CD4-positive, alpha-beta T cell (primary cell): ENCODE measurements around the gene BAX. TPM values are rescaled to one million over a fixed set of nuclear protein-coding genes. Genes with fewer than 3 reads are reported as not detected.

Source experiments
- ATAC-seq: fragments of 200-7000 bp; cut with Tn5 transposase; one replicate; pipeline ENCODE4 v1.10.0; 2022; ENCODE audit warnings: mild to moderate bottlenecking; ENCODE audit not compliant: poor library complexity
- CTCF ChIA-PET: fragments of 350-600 bp; sonication (Branson Sonifier 250); formaldehyde crosslinking; loops from one replicate; lab custom pipeline; 2021; ENCODE audit warnings: antibody characterized with exemption, inconsistent platforms; lab: Charles Lee
- POLR2A ChIA-PET: fragments of 350-600 bp; sonication (Branson Sonifier 250); formaldehyde crosslinking; loops from one replicate; lab custom pipeline; 2021; ENCODE audit warnings: antibody characterized with exemption, inconsistent platforms; lab: Charles Lee
- DNase-seq, 14 experiments: peaks; one replicate each; pipeline ENCODE4 v3.0.0-alpha.2; 2013 to 2020; ENCODE audit warnings: mixed read lengths in 2 of 14
- H3K27ac ChIP-seq, 2 donors: one replicate each; pipeline versions ENCODE4 v1.5.1 to v1.7.0; 2013; ENCODE audit warnings: low read length in 2 of 2, low read depth in 1 of 2, mild to moderate bottlenecking in 1 of 2
- H3K27me3 ChIP-seq, 2 experiments: 1 replicate in 1 of 2; 2 replicates in 1 of 2; pipeline versions ENCODE4 v1.6.1 to v1.7.0; 2013; ENCODE audit warnings: low read length in 2 of 2, control low read depth in 1 of 2, mild to moderate bottlenecking in 1 of 2, moderate library complexity in 1 of 2; ENCODE audit not compliant: insufficient read depth in 2 of 2, control insufficient read depth in 1 of 2
- H3K36me3 ChIP-seq: one replicate; pipeline ENCODE4 v1.6.1; 2013; ENCODE audit warnings: low read length, control low read depth; ENCODE audit not compliant: insufficient read depth
- H3K4me1 ChIP-seq: one replicate; pipeline ENCODE4 v1.6.1; 2013; ENCODE audit warnings: low read length, control low read depth; ENCODE audit not compliant: insufficient read depth
- H3K4me3 ChIP-seq: one replicate; pipeline ENCODE4 v1.5.1; 2013; ENCODE audit warnings: mild to moderate bottlenecking, low read length, moderate library complexity
- H3K9me3 ChIP-seq, 2 experiments: 1 replicate in 1 of 2; 2 replicates in 1 of 2; pipeline versions ENCODE4 v1.6.1 to v1.7.0; 2013; ENCODE audit warnings: low read length in 2 of 2, mild to moderate bottlenecking in 2 of 2, control low read depth in 1 of 2, moderate library complexity in 1 of 2; ENCODE audit not compliant: control insufficient read depth in 1 of 2, insufficient read depth in 1 of 2
- H3K27ac Mint-ChIP-seq: one replicate; pipeline ENCODE4 v1.8.0; 2020; ENCODE audit warnings: mixed read lengths
- H3K27me3 Mint-ChIP-seq: one replicate; pipeline ENCODE4 v1.8.0; 2021; ENCODE audit warnings: mixed read lengths
- H3K36me3 Mint-ChIP-seq: one replicate; pipeline ENCODE4 v1.8.0; 2021; ENCODE audit warnings: low read depth, mixed read lengths
- H3K4me1 Mint-ChIP-seq: one replicate; pipeline ENCODE4 v1.8.0; 2021; ENCODE audit warnings: low read depth, mixed read lengths
- H3K4me3 Mint-ChIP-seq: one replicate; pipeline ENCODE4 v1.8.0; 2020; ENCODE audit warnings: mild to moderate bottlenecking, mixed read lengths
- H3K9me3 Mint-ChIP-seq: one replicate; pipeline ENCODE4 v1.8.0; 2020; ENCODE audit warnings: mixed read lengths
- CTCF ChIP-seq: fragments of 200-600 bp; IDR thresholded peaks from one replicate; pipeline ENCODE4 v1.8.0; 2022; ENCODE audit warnings: antibody characterized with exemption, mild to moderate bottlenecking
- intact Hi-C, 2 experiments: fragments of 100-400 bp; cut with DNase I in 1 of 2; cut with micrococcal nuclease in 1 of 2; formaldehyde crosslinking; loops; one replicate each; pipeline versions ENCODE4 v1.15.1 to v1.9.0; 2023 to 2025; cut with DNase I, micrococcal nuclease
- total RNA-seq, 174 experiments: library from RNA in 2 of 174; stranded (reverse) in 2 of 174; gene quantifications; one replicate each; pipeline ENCODE4 v1.2.3 and lab custom pipeline; 2021 to 2026

Gene BAX
- total RNA-seq, 2 experiments from 2014 or later = 52.9 to 60.4 TPM

GRCh38 chr19:48968179-48968661 lies 13.5 kb downstream of the BAX start:
- CTCF ChIA-PET = interaction anchor here (1.4 kb wide), 1 partner anchor 25 kb away, joined by 5 read pairs; the partner anchor contains the start of genes GYS1 and RUVBL2
- Histone ChIP-seq H3K27ac (no peak overlapping the region), H3K27me3 (peaks cover 0 to 2% of the 10 kb centered on the region in 2 experiments), H3K9me3 (peaks cover 0 to 3% of the 10 kb centered on the region in 2 experiments), H3K4me1 (peaks cover 42% of the 10 kb centered on the region), H3K4me3 (no peak overlapping the region), H3K36me3 (peaks cover 46% of the 10 kb centered on the region)
- no peak for ATAC-seq
- intact Hi-C loops = loop anchor here in 1 of 2 experiments (5.0 kb wide), 2 partner anchors 111 to 321 kb away; partner anchors contain the start of gene CA11
- POLR2A ChIA-PET = interaction anchor here (0.8 to 3.8 kb wide), 9 partner anchors 8 to 180 kb away, joined by 3 to 41 read pairs (median 4); partner anchors contain the start of genes DHDH, GYS1 and RUVBL2
- peaks cover 39% of the 10 kb centered on the region for H3K4me1 Mint-ChIP-seq
- H3K27me3 Mint-ChIP-seq = no peaks in the 10 kb centered on the region
- DNase-seq = no peak
- peaks cover 56% of the 10 kb centered on the region for H3K36me3 Mint-ChIP-seq
- no peaks in the 10 kb centered on the region for H3K9me3 Mint-ChIP-seq
- no peak overlapping the region for H3K27ac Mint-ChIP-seq
- no peak for TF ChIP-seq CTCF
- H3K4me3 Mint-ChIP-seq = peak overlapping the region; percentile 25

DNA sequence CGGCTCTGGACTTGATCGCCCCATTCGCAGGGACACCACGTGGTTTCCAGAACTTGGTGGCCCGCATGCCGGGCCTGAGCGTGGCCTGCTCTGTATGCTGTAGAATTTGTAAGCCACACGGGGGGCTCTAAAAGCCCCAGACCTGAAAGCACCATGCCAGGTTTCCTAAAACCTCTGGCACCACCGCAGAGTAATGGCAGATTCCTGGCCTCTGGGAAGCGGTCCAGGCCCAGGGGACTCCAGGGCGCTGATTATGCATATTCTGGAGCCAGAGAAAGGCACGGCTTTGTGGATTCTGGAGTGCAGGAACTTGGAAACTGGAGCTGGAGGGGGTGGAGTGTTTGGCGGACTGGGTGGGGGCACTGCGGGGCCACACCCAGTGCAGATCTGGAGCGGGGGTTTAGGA lies 14.1 kb downstream of the BAX start:
- Mint-ChIP-seq H3K4me1 (peaks cover 34% of the 10 kb centered on the region), H3K4me3 (no peak overlapping the region), H3K27ac (no peak overlapping the region), H3K27me3 (no peaks in the 10 kb centered on the region), H3K36me3 (peaks cover 58% of the 10 kb centered on the region), H3K9me3 (no peaks in the 10 kb centered on the region)
- POLR2A ChIA-PET = no interaction called here
- peaks cover 0 to 2% of the 10 kb centered on the region in 2 experiments for H3K27me3 ChIP-seq
- H3K9me3 ChIP-seq = peaks cover 0 to 3% of the 10 kb centered on the region in 2 experiments
- no peak for ATAC-seq
- CTCF ChIA-PET = interaction anchor here (2.6 kb wide), 1 partner anchor 125 kb away, joined by 31 read pairs; no protein-coding TSS in a partner anchor
- H3K36me3 ChIP-seq = peaks cover 48% of the 10 kb centered on the region
- H3K27ac ChIP-seq = no peak overlapping the region
- no peak for DNase-seq
- H3K4me1 ChIP-seq = peaks cover 36% of the 10 kb centered on the region
- intact Hi-C loops = loop anchor here in 1 of 2 experiments (5.0 kb wide), 2 partner anchors 112 to 322 kb away; partner anchors contain the start of gene CA11
- no peak for TF ChIP-seq CTCF
- no peak overlapping the region for H3K4me3 ChIP-seq

DNA sequence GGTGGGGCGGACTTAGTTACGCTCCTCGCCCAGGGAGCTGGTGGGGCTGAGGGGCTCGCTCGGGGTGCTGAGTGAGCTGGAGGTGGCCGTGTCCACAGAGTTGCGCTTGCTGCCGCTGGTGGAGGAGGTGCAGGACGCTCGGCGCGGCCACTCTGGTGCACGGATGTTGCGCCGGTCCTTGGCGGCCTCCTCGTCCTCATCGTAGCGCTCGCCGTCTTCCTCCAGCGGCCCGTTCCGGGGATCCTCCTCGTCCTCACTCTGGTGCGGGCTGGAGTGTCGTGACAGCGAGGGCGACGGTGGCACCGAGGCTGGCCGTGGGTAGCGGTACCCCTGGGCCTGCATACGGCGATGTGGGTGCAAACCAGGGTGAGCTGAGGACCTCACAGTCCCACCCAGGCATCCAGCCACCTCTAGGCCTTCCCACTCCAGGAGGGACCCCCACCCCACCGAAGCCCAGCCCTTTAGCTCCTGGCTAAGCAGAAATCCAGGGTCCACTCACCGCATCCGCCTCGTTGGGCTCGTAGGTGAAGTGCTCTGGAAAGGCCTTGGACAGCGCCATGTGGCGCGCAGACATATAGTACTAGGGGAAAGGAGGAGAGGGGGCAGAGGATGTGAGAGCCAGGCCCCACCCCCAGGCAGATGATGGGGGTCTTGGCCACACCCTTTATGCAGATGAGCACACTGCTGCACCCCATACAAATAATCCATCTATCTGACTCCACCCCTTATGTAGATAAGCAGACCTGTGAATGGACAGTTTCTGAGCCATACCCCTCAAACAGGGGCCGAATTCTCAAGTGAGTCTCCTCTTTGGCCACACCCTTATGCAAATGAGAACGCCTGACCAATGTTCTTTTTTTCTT lies 14.8 kb downstream of the BAX start:
- POLR2A ChIA-PET = interaction anchor here (1.4 kb wide), 1 partner anchor 11 kb away, joined by 3 read pairs; no protein-coding TSS in a partner anchor
- Mint-ChIP-seq H3K4me3 (no peak overlapping the region), H3K36me3 (peaks cover 65% of the 10 kb centered on the region)

More for the DNA sequence above, 14.8 kb downstream of the BAX start:
- CTCF ChIA-PET = interaction anchor here (1.1 to 2.6 kb wide), 4 partner anchors 69 to 181 kb away, joined by 9 to 31 read pairs (median 12); partner anchors contain the start of genes HSD17B14 and NUCB1
- intact Hi-C loops = loop anchor here (2.0 to 5.0 kb wide), 6 partner anchors 37 to 322 kb away; partner anchors contain the start of genes CA11 (in 1 of the 2), DHDH (in 1 of the 2) and PPP1R15A (in 1 of the 2)
- ATAC-seq (no peak), DNase-seq (peak in 1 of 14 experiments; percentile 37)
- H3K4me1 Mint-ChIP-seq = peaks cover 27% of the 10 kb centered on the region
- H3K27me3 Mint-ChIP-seq = no peaks in the 10 kb centered on the region
- no peak for TF ChIP-seq CTCF
- H3K9me3 Mint-ChIP-seq = no peaks in the 10 kb centered on the region
- Histone ChIP-seq H3K27me3 (peaks cover 0 to 2% of the 10 kb centered on the region in 2 experiments), H3K4me3 (no peak overlapping the region), H3K27ac (no peak overlapping the region), H3K36me3 (peaks cover 55% of the 10 kb centered on the region), H3K4me1 (peaks cover 29% of the 10 kb centered on the region), H3K9me3 (peaks cover 0 to 3% of the 10 kb centered on the region in 2 experiments)
- H3K27ac Mint-ChIP-seq = no peak overlapping the region
